Measurements from ENCODE around the gene PTPRN2.

Gene PTPRN2

GRCh38 chr7:158495216-158495615, 92.4 kb downstream of the PTPRN2 start:
- Histone ChIP-seq H3K4me3 (ENCODE audit: low read length) (no peak overlapping the region), H3K27me3 (ENCODE audit: control insufficient read depth, insufficient read depth, low read length) (no peaks in the 10 kb centered on the region), H3K36me3 (ENCODE audit: control insufficient read depth, insufficient read depth, low read length) (no peaks in the 10 kb centered on the region), H3K9me3 (ENCODE audit: control insufficient read depth, low read length) (no peaks in the 10 kb centered on the region), H3K9ac (ENCODE audit: low read length) (no peak overlapping the region), H3K4me1 (ENCODE audit: control insufficient read depth, insufficient read depth, low read length) (no peaks in the 10 kb centered on the region)

DNA sequence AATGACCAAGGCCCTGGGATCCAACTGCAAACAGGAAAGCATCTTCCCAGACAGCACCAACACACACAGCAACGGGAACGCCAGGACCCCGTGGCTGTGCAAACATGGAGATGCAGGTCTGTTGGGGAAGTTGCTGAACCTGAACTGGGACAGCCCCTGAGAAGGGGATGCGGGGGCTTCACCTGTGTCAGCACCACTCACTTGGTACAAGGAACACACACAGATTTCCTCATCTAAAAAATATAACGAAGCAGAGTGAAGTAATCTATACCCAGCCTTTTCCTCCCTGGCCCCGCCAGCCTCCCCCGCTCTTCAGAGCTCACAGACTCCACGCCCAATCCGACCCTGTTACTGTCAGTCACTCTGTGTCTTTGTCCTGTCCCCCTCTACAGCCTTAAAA, 93.0 kb downstream of the PTPRN2 start:
- Histone ChIP-seq H3K4me3 (ENCODE audit: low read length) (no peak overlapping the region), H3K9me3 (ENCODE audit: control insufficient read depth, low read length) (no peaks in the 10 kb centered on the region), H3K9ac (ENCODE audit: low read length) (no peak overlapping the region)

GRCh38 chr7:158494162-158494586, 93.4 kb downstream of the PTPRN2 start:
- Histone ChIP-seq H3K4me3 (ENCODE audit: low read length) (no peak overlapping the region), H3K9ac (ENCODE audit: low read length) (no peak overlapping the region), H3K4me1 (ENCODE audit: control insufficient read depth, insufficient read depth, low read length) (no peaks in the 10 kb centered on the region), H3K9me3 (ENCODE audit: control insufficient read depth, low read length) (no peaks in the 10 kb centered on the region), H3K36me3 (ENCODE audit: control insufficient read depth, insufficient read depth, low read length) (no peaks in the 10 kb centered on the region), H3K27me3 (ENCODE audit: control insufficient read depth, insufficient read depth, low read length) (no peaks in the 10 kb centered on the region)

More for the DNA sequence above, 93.0 kb downstream of the PTPRN2 start:
- no peaks in the 10 kb centered on the region for H3K4me1 ChIP-seq (ENCODE audit: control insufficient read depth, insufficient read depth, low read length)
- no peaks in the 10 kb centered on the region for H3K27me3 ChIP-seq (ENCODE audit: control insufficient read depth, insufficient read depth, low read length)
- no peaks in the 10 kb centered on the region for H3K36me3 ChIP-seq (ENCODE audit: control insufficient read depth, insufficient read depth, low read length)

DNA sequence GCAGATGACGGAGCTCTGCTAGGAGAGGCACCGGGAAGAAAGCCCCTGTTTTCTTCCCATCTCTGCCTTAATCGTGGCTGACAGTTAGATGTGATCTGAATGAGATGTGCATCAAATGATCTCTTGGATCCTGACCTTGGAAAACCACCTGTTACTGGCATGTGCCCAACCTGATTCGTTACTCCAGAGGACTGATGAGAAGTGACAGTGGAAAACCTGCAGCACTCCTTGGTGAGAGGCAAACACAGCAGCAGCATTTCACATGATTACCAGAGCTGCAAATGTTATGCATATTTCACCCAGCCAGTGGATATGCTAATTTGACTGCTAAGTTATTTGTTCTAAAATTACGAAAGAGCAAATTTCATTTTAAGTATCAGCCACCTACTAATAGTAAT, 95.3 kb downstream of the PTPRN2 start:
- Histone ChIP-seq H3K4me1 (ENCODE audit: control insufficient read depth, insufficient read depth, low read length) (no peaks in the 10 kb centered on the region), H3K9me3 (ENCODE audit: control insufficient read depth, low read length) (no peaks in the 10 kb centered on the region), H3K9ac (ENCODE audit: low read length) (no peak overlapping the region), H3K27me3 (ENCODE audit: control insufficient read depth, insufficient read depth, low read length) (no peaks in the 10 kb centered on the region), H3K36me3 (ENCODE audit: control insufficient read depth, insufficient read depth, low read length) (no peaks in the 10 kb centered on the region), H3K4me3 (ENCODE audit: low read length) (no peak overlapping the region)

GRCh38 chr7:158491094-158491493, 96.5 kb downstream of the PTPRN2 start:
- H3K4me1 ChIP-seq (ENCODE audit: control insufficient read depth, insufficient read depth, low read length): no peaks in the 10 kb centered on the region
- no peaks in the 10 kb centered on the region for H3K9me3 ChIP-seq (ENCODE audit: control insufficient read depth, low read length)
- H3K4me3 ChIP-seq (ENCODE audit: low read length): no peak overlapping the region
- no peaks in the 10 kb centered on the region for H3K27me3 ChIP-seq (ENCODE audit: control insufficient read depth, insufficient read depth, low read length)
- H3K9ac ChIP-seq (ENCODE audit: low read length): no peak overlapping the region
- no peaks in the 10 kb centered on the region for H3K36me3 ChIP-seq (ENCODE audit: control insufficient read depth, insufficient read depth, low read length)

DNA sequence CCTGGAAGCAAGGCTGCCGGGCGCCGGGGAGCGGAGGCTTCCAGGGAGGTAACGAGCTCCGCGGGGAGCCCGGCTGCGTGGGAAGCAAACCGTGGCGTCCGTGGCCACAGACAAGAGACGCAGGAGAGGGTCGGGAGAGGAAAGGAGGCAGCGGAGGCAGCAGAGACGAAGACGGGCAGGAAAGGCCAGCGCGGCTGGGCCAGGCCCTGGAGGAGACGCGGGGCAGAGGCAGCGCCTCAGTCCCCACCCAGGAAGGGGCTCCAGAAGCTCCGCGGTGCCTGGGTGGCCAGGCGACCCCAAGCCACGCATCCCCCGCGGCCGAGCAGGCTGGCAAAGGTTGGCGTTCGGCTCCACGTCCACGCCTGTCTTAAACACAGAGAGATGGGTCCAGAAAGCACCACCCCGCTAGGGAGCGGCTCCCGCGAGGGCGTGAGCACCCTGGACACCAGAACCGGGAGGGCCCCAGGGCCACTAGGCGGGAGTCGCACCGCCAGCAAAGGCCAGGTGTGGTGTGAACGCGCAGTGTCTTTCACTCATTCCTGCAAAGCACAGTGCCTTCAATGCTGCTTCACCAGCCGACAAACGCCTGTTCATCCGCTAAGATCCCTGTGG, 97.3 kb downstream of the PTPRN2 start:
- H3K4me1 ChIP-seq (ENCODE audit: control insufficient read depth, insufficient read depth, low read length): no peaks in the 10 kb centered on the region
- H3K27me3 ChIP-seq (ENCODE audit: control insufficient read depth, insufficient read depth, low read length): no peaks in the 10 kb centered on the region
- no peaks in the 10 kb centered on the region for H3K9me3 ChIP-seq (ENCODE audit: control insufficient read depth, low read length)
- H3K36me3 ChIP-seq (ENCODE audit: control insufficient read depth, insufficient read depth, low read length): no peaks in the 10 kb centered on the region
- no peak overlapping the region for H3K9ac ChIP-seq (ENCODE audit: low read length)
- H3K4me3 ChIP-seq (ENCODE audit: low read length): no peak overlapping the region

GRCh38 chr7:158489462-158490155, 98.0 kb downstream of the PTPRN2 start:
- Histone ChIP-seq H3K4me3 (ENCODE audit: low read length) (no peak overlapping the region), H3K9me3 (ENCODE audit: control insufficient read depth, low read length) (no peaks in the 10 kb centered on the region), H3K36me3 (ENCODE audit: control insufficient read depth, insufficient read depth, low read length) (no peaks in the 10 kb centered on the region), H3K27me3 (ENCODE audit: control insufficient read depth, insufficient read depth, low read length) (no peaks in the 10 kb centered on the region), H3K9ac (ENCODE audit: low read length) (no peak overlapping the region), H3K4me1 (ENCODE audit: control insufficient read depth, insufficient read depth, low read length) (no peaks in the 10 kb centered on the region)

GRCh38 chr7:158488181-158488971, 99.2 kb downstream of the PTPRN2 start:
- no peaks in the 10 kb centered on the region for H3K36me3 ChIP-seq (ENCODE audit: control insufficient read depth, insufficient read depth, low read length)
- H3K4me1 ChIP-seq (ENCODE audit: control insufficient read depth, insufficient read depth, low read length): no peaks in the 10 kb centered on the region
- H3K27me3 ChIP-seq (ENCODE audit: control insufficient read depth, insufficient read depth, low read length): no peaks in the 10 kb centered on the region
- H3K4me3 ChIP-seq (ENCODE audit: low read length): no peak overlapping the region
- no peaks in the 10 kb centered on the region for H3K9me3 ChIP-seq (ENCODE audit: control insufficient read depth, low read length)
- H3K9ac ChIP-seq (ENCODE audit: low read length): no peak overlapping the region

GRCh38 chr7:158487631-158488151, 99.9 kb downstream of the PTPRN2 start:
- Histone ChIP-seq H3K36me3 (ENCODE audit: control insufficient read depth, insufficient read depth, low read length) (no peaks in the 10 kb centered on the region), H3K27me3 (ENCODE audit: control insufficient read depth, insufficient read depth, low read length) (no peaks in the 10 kb centered on the region), H3K4me1 (ENCODE audit: control insufficient read depth, insufficient read depth, low read length) (no peaks in the 10 kb centered on the region), H3K9me3 (ENCODE audit: control insufficient read depth, low read length) (no peaks in the 10 kb centered on the region), H3K4me3 (ENCODE audit: low read length) (no peak overlapping the region), H3K9ac (ENCODE audit: low read length) (no peak overlapping the region)

GRCh38 chr7:158486919-158487318, 100.7 kb downstream of the PTPRN2 start:
- H3K36me3 ChIP-seq (ENCODE audit: control insufficient read depth, insufficient read depth, low read length): no peaks in the 10 kb centered on the region
- H3K4me3 ChIP-seq (ENCODE audit: low read length): no peak overlapping the region
- no peaks in the 10 kb centered on the region for H3K27me3 ChIP-seq (ENCODE audit: control insufficient read depth, insufficient read depth, low read length)
- H3K9me3 ChIP-seq (ENCODE audit: control insufficient read depth, low read length): no peaks in the 10 kb centered on the region
- H3K4me1 ChIP-seq (ENCODE audit: control insufficient read depth, insufficient read depth, low read length): no peaks in the 10 kb centered on the region
- H3K9ac ChIP-seq (ENCODE audit: low read length): no peak overlapping the region

GRCh38 chr7:158484801-158485531, 102.7 kb downstream of the PTPRN2 start:
- Histone ChIP-seq H3K4me1 (ENCODE audit: control insufficient read depth, insufficient read depth, low read length) (no peaks in the 10 kb centered on the region), H3K27me3 (ENCODE audit: control insufficient read depth, insufficient read depth, low read length) (no peaks in the 10 kb centered on the region), H3K9me3 (ENCODE audit: control insufficient read depth, low read length) (no peaks in the 10 kb centered on the region), H3K4me3 (ENCODE audit: low read length) (no peak overlapping the region), H3K36me3 (ENCODE audit: control insufficient read depth, insufficient read depth, low read length) (no peaks in the 10 kb centered on the region), H3K9ac (ENCODE audit: low read length) (no peak overlapping the region)

Data from mucosa of stomach (tissue), 1 donor.